DND-41 (cell line): ENCODE results near the gene XAB2.

ENCODE experiments used
- EZH2 ChIP-seq: IDR thresholded peaks from 3 replicates; pipeline ENCODE4 v1.6.1; 2012; ENCODE audit warnings: borderline replicate concordance, low read depth, mild to moderate bottlenecking, moderate library complexity, low read length, inconsistent platforms; ENCODE audit not compliant: severe bottlenecking
- TF ChIP-seq, protein P1 (sequence below): IDR thresholded peaks from 2 replicates; pipeline ENCODE4 v1.5.1; 2012; ENCODE audit warnings: borderline replicate concordance, low read length, moderate library complexity, mild to moderate bottlenecking; ENCODE audit not compliant: poor library complexity, severe bottlenecking; ENCODE audit errors: extremely low read depth

GRCh38 chr19:7650148-7650547 is 20.8 kb upstream of the XAB2 start:
- TF ChIP-seq, protein P1, sequence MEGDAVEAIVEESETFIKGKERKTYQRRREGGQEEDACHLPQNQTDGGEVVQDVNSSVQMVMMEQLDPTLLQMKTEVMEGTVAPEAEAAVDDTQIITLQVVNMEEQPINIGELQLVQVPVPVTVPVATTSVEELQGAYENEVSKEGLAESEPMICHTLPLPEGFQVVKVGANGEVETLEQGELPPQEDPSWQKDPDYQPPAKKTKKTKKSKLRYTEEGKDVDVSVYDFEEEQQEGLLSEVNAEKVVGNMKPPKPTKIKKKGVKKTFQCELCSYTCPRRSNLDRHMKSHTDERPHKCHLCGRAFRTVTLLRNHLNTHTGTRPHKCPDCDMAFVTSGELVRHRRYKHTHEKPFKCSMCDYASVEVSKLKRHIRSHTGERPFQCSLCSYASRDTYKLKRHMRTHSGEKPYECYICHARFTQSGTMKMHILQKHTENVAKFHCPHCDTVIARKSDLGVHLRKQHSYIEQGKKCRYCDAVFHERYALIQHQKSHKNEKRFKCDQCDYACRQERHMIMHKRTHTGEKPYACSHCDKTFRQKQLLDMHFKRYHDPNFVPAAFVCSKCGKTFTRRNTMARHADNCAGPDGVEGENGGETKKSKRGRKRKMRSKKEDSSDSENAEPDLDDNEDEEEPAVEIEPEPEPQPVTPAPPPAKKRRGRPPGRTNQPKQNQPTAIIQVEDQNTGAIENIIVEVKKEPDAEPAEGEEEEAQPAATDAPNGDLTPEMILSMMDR: no peak
- no peak for TF ChIP-seq EZH2
